PFSK-1 (cell line): Measurements from ENCODE around the gene ZNF138.

Source experiments
- POLR2AphosphoS5 ChIP-seq: IDR thresholded peaks from 2 replicates; pipeline ENCODE4 v1.6.1; 2012; ENCODE audit warnings: low read depth, mild to moderate bottlenecking, control low read depth, low read length, moderate library complexity
- SIN3A ChIP-seq: IDR thresholded peaks from 2 replicates; pipeline ENCODE4 v1.6.1; 2012; ENCODE audit warnings: mild to moderate bottlenecking, low read length, moderate library complexity, borderline replicate concordance; ENCODE audit not compliant: insufficient read depth

DNA sequence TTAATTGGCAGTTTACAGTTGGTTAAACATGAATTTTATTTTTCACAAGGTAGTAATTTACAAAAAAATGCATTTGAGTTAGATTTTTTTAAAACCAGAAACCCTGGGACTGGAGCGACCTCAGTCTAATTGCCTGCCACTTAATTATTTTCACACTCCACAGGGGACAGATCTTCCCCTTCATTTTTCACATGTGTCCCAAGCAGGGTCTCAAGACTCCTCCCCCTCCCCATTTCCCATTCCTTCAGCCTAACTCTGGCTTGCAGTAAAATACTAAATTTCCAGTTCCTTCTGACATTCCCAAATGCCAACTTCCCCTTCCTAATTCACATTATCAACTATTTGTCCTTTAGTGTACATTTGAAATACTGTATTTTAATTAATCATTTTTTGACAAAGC is 948 bp downstream of the ZNF138 start:
- TF ChIP-seq POLR2AphosphoS5 = no peak
- TF ChIP-seq SIN3A = no peak
